ENCODE data around the gene ZBTB20. TPM values are rescaled to one million over a fixed set of nuclear protein-coding genes. Genes with fewer than 3 reads are reported as not detected.

ZBTB20 gene
- polyA plus RNA-seq, 1 donor from 2014 or later: 4.8 TPM

- Histone ChIP-seq H3K79me2 (replicated peaks; ENCODE audit: insufficient read depth, low read length) (no peaks in the 10 kb centered on the region), H3K27ac (ENCODE audit: low read length) (no peak overlapping the region), H4K20me1 (ENCODE audit: insufficient read depth) (no peaks in the 10 kb centered on the region), H2AFZ (ENCODE audit: low read depth, low read length) (no peak overlapping the region), H3F3A (ENCODE audit: insufficient read depth, low read length, poor library complexity, severe bottlenecking) (no peaks in the 10 kb centered on the region), H3K4me2 (ENCODE audit: low read length) (no peak overlapping the region), H3K27me3 (ENCODE audit: insufficient read depth, low read depth, low read length) (no peaks in the 10 kb centered on the region), H3K4me3 (ENCODE audit: low read length) (no peak overlapping the region), H3K9me3 (ENCODE audit: low read length) (no peaks in the 10 kb centered on the region), H3K36me3 (ENCODE audit: insufficient read depth, low read length) (no peaks in the 10 kb centered on the region), H3K9ac (ENCODE audit: low read length) (no peak overlapping the region), H3K9me2 (ENCODE audit: insufficient read depth, low read length) (no peaks in the 10 kb centered on the region)
- TF ChIP-seq RAD21 (conservative IDR thresholded peaks at IDR 0.05): no peak
- TF ChIP-seq SMC3 (conservative IDR thresholded peaks at IDR 0.05; ENCODE audit: poor library complexity): no peak
- TF ChIP-seq REST (IDR thresholded peaks at IDR 0.05; ENCODE audit: borderline replicate concordance): no peak
- TF ChIP-seq TAF1 (IDR thresholded peaks at IDR 0.05; ENCODE audit: low read depth): no peak
- no peak for TF ChIP-seq EP300 (conservative IDR thresholded peaks at IDR 0.05; ENCODE audit: poor library complexity, severe bottlenecking)
- no peak for TF ChIP-seq MXI1 (conservative IDR thresholded peaks at IDR 0.05; ENCODE audit: poor library complexity, severe bottlenecking)
- TF ChIP-seq EZH2 (IDR thresholded peaks at IDR 0.05; ENCODE audit: borderline replicate concordance, insufficient read depth, low read length, poor library complexity, severe bottlenecking): no peak
- no peak for TF ChIP-seq CTCF (IDR thresholded peaks at IDR 0.05; ENCODE audit: poor library complexity, severe bottlenecking)
- TF ChIP-seq POLR2AphosphoS5 (IDR thresholded peaks at IDR 0.05): no peak
Measured at GRCh38 chr3:114939920-114940319, 207.2 kb downstream of the ZBTB20 start.

- Histone ChIP-seq H3K9me3 (ENCODE audit: low read length) (no peaks in the 10 kb centered on the region), H2AFZ (ENCODE audit: low read depth, low read length) (no peak overlapping the region), H3K27ac (ENCODE audit: low read length) (no peak overlapping the region), H3F3A (ENCODE audit: insufficient read depth, low read length, poor library complexity, severe bottlenecking) (no peaks in the 10 kb centered on the region), H3K4me2 (ENCODE audit: low read length) (no peak overlapping the region), H3K36me3 (ENCODE audit: insufficient read depth, low read length) (no peaks in the 10 kb centered on the region), H3K9me2 (ENCODE audit: insufficient read depth, low read length) (no peaks in the 10 kb centered on the region), H3K79me2 (replicated peaks; ENCODE audit: insufficient read depth, low read length) (no peaks in the 10 kb centered on the region), H4K20me1 (ENCODE audit: insufficient read depth) (no peaks in the 10 kb centered on the region), H3K4me3 (ENCODE audit: low read length) (no peak overlapping the region), H3K9ac (ENCODE audit: low read length) (no peak overlapping the region), H3K27me3 (ENCODE audit: insufficient read depth, low read depth, low read length) (no peaks in the 10 kb centered on the region)
- TF ChIP-seq SMC3 (conservative IDR thresholded peaks at IDR 0.05; ENCODE audit: poor library complexity) (no peak), POLR2AphosphoS5 (IDR thresholded peaks at IDR 0.05) (no peak), TAF1 (IDR thresholded peaks at IDR 0.05; ENCODE audit: low read depth) (no peak), RAD21 (conservative IDR thresholded peaks at IDR 0.05) (no peak), MXI1 (conservative IDR thresholded peaks at IDR 0.05; ENCODE audit: poor library complexity, severe bottlenecking) (no peak), REST (IDR thresholded peaks at IDR 0.05; ENCODE audit: borderline replicate concordance) (no peak), CTCF (IDR thresholded peaks at IDR 0.05; ENCODE audit: poor library complexity, severe bottlenecking) (no peak), EP300 (conservative IDR thresholded peaks at IDR 0.05; ENCODE audit: poor library complexity, severe bottlenecking) (no peak), EZH2 (IDR thresholded peaks at IDR 0.05; ENCODE audit: borderline replicate concordance, insufficient read depth, low read length, poor library complexity, severe bottlenecking) (no peak)
Measured at GRCh38 chr3:114933407-114933806, 213.7 kb downstream of the ZBTB20 start.

Measured in neural cell (in vitro differentiated cells).